ENCODE measurements around the gene ACTL7A. TPM values are rescaled to one million over a fixed set of nuclear protein-coding genes. Genes with fewer than 3 reads are reported as not detected.

The ACTL7A gene
- total and polyA plus RNA-seq, 5 donors = not detected

DNA sequence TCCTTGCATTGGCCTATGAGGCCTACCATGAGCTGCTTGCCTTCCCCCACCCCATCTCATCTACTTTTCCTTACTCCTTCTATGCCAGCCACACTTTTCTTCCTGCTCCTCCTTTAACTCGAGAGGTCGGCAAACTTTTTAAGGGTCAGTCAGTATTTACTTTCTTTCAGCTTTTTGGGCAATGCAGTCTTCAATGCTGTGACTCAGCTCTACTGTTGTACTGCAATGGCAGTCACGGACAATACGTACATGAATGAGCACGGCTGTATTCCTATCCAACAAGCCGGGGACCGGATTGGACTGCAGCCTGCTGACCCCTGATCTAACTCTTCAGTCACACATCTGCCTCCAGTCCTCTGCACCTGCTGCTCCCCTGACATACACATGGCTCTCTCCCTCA, 602 bp upstream of the ACTL7A start:
- Histone ChIP-seq H3K4me3 (ENCODE audit: low read length) (no peak overlapping the region), H3K27me3 (ENCODE audit: control insufficient read depth, insufficient read depth) (no peaks in the 10 kb centered on the region), H3K9me3 (ENCODE audit: control insufficient read depth, low read length) (no peaks in the 10 kb centered on the region), H3K4me1 (ENCODE audit: control insufficient read depth, insufficient read depth, low read length) (peaks cover 3% of the 10 kb centered on the region), H3K27ac (ENCODE audit: low read length) (no peak overlapping the region)
- ATAC-seq (no peak), DNase-seq (no peak)
- intact Hi-C loops (cut with DNase I) = no loop called here
- 67% methylated on average over 7 of the region's 7 CpGs for WGBS

GRCh38 chr9:108863891-108864290, 1.8 kb downstream of the ACTL7A start:
- H3K27me3 ChIP-seq (ENCODE audit: control insufficient read depth, insufficient read depth) = no peaks in the 10 kb centered on the region
- ATAC-seq = no peak
- H3K27ac ChIP-seq (ENCODE audit: low read length) = no peak overlapping the region
- H3K4me3 ChIP-seq (ENCODE audit: low read length) = no peak overlapping the region
- 86% methylated on average over 3 of the region's 3 CpGs for WGBS
- no peak for DNase-seq
- no peaks in the 10 kb centered on the region for H3K9me3 ChIP-seq (ENCODE audit: control insufficient read depth, low read length)
- H3K4me1 ChIP-seq (ENCODE audit: control insufficient read depth, insufficient read depth, low read length) = peaks cover 3% of the 10 kb centered on the region
- intact Hi-C loops (cut with DNase I) = no loop called here

DNA sequence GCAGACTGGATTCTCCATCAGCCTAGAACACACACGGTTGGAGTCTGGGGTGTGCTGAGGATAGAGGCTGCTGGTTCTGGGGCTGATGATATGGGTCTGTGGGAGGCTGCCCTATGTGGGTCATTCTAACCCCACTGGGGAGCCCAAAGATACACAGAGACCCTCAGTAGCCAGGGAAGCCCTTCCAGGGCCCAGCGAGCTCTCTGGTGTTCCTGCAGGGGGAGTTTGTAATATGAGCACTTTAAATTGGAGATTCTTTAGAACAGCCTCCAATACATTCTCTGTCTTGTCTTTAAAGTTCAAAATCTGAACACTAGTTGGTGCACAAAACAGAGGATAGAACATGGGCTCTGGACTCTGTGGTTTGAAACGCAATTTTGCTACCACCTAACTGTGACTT, 2.4 kb downstream of the ACTL7A start:
- no peaks in the 10 kb centered on the region for H3K9me3 ChIP-seq (ENCODE audit: control insufficient read depth, low read length)

GRCh38 chr9:108865037-108865436, 3.0 kb downstream of the ACTL7A start:
- 93% methylated on average over 4 of the region's 4 CpGs for WGBS
- DNase-seq = no peak
- Histone ChIP-seq H3K4me3 (ENCODE audit: low read length) (no peak overlapping the region), H3K27me3 (ENCODE audit: control insufficient read depth, insufficient read depth) (no peaks in the 10 kb centered on the region), H3K9me3 (ENCODE audit: control insufficient read depth, low read length) (no peaks in the 10 kb centered on the region), H3K27ac (ENCODE audit: low read length) (no peak overlapping the region), H3K4me1 (ENCODE audit: control insufficient read depth, insufficient read depth, low read length) (peaks cover 3% of the 10 kb centered on the region)
- intact Hi-C loops (cut with DNase I) = no loop called here
- ATAC-seq = no peak

More for the DNA sequence above, 2.4 kb downstream of the ACTL7A start:
- ATAC-seq (no peak), DNase-seq (no peak)
- H3K4me1 ChIP-seq (ENCODE audit: control insufficient read depth, insufficient read depth, low read length) = peaks cover 3% of the 10 kb centered on the region
- WGBS = 78% methylated on average over 3 of the region's 3 CpGs
- intact Hi-C loops (cut with DNase I) = no loop called here
- no peak overlapping the region for H3K27ac ChIP-seq (ENCODE audit: low read length)
- no peaks in the 10 kb centered on the region for H3K27me3 ChIP-seq (ENCODE audit: control insufficient read depth, insufficient read depth)
- no peak overlapping the region for H3K4me3 ChIP-seq (ENCODE audit: low read length)

DNA sequence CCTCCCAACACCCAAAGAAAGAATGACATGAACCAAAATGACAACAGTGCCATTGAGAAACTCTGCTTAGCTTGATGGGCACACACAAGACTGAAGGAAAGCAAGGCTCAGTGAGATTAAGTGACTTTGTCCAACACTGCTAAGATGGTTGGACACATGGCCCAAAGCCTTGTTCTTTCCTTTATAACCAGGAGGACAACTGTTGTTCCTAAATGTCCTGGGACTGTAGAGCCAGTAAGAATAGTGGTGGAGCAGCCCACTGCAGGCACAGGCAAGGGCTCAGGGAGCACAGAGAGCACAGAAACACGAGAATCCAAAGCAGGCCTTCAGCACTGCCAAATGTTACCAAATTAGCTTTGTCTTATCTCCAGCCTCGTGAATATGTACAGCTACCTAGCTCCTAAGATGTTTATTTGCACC, 3.9 kb downstream of the ACTL7A start:
- no peaks in the 10 kb centered on the region for H3K9me3 ChIP-seq (ENCODE audit: control insufficient read depth, low read length)
- H3K27ac ChIP-seq (ENCODE audit: low read length) = no peak overlapping the region
- 39% methylated on average over 2 of the region's 2 CpGs for WGBS
- H3K27me3 ChIP-seq (ENCODE audit: control insufficient read depth, insufficient read depth) = no peaks in the 10 kb centered on the region
- DNase-seq (no peak), ATAC-seq (peak in 1 of 2 donors; percentile 42)
- peaks cover 3% of the 10 kb centered on the region for H3K4me1 ChIP-seq (ENCODE audit: control insufficient read depth, insufficient read depth, low read length)
- H3K4me3 ChIP-seq (ENCODE audit: low read length) = no peak overlapping the region
- intact Hi-C loops (cut with DNase I) = no loop called here

DNA sequence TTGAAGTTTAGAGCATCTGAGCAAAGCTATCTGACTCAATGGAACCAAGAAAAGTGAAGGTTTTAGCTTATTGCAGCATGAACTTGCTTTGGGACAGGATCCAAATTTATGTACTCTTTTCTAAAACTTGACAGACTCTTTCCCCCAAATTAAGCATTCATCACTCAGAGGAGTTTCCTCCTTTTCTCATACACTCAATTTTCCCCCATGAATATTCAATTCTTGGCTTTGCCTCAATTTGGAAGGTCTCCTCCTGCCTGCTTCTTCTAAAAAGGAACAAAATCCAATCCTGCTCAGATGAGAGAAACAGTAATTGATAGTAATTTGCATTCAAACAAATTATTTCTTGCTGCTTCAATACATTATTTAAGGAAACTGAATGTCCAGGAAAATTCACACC, 5.0 kb downstream of the ACTL7A start:
- intact Hi-C loops (cut with DNase I) = no loop called here
- Histone ChIP-seq H3K9me3 (ENCODE audit: control insufficient read depth, low read length) (no peaks in the 10 kb centered on the region), H3K4me1 (ENCODE audit: control insufficient read depth, insufficient read depth, low read length) (peaks cover 3% of the 10 kb centered on the region), H3K27me3 (ENCODE audit: control insufficient read depth, insufficient read depth) (no peaks in the 10 kb centered on the region), H3K4me3 (ENCODE audit: low read length) (no peak overlapping the region), H3K27ac (ENCODE audit: low read length) (no peak overlapping the region)
- no peak for DNase-seq
- no peak for ATAC-seq

- ATAC-seq (no peak), DNase-seq (no peak)
- H3K27ac ChIP-seq (ENCODE audit: low read length) = no peak overlapping the region
- H3K4me1 ChIP-seq (ENCODE audit: control insufficient read depth, insufficient read depth, low read length) = peaks cover 3% of the 10 kb centered on the region
- intact Hi-C loops (cut with DNase I) = no loop called here
- H3K4me3 ChIP-seq (ENCODE audit: low read length) = no peak overlapping the region
- no peaks in the 10 kb centered on the region for H3K9me3 ChIP-seq (ENCODE audit: control insufficient read depth, low read length)
- 75% methylated on average over 4 of the region's 4 CpGs for WGBS
- no peaks in the 10 kb centered on the region for H3K27me3 ChIP-seq (ENCODE audit: control insufficient read depth, insufficient read depth)
Measured at GRCh38 chr9:108867829-108868228, 5.8 kb downstream of the ACTL7A start.

DNA sequence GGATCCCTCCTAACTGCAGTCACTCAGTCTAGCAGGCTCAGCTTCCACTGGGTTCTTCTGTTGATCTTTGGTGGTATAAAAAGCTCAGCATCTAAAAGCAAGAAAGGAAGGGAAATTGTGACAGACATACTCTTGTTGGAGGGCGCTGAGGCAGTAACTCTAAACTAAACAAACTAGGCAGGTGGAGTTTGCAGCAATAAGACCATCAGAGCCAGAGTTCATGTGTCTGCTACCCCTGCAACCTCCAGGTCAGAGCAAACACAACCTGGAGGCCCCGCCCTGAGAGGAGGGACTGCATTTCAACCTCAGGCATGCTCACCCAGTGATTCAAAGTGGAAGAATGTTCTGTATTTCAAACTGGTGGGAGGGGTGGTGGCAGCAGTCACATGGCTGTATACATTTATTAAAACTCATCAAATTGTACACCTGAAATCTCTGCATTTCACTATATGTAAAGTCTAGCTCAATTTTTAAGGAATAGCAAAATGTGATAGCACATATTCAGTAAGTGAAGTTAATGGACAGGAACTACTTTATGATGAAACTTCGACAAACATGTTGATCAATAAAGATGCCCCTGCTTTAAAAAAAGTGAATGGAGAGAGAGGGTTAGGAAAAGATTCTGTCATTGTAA, 7.1 kb downstream of the ACTL7A start:
- 64% methylated on average over 3 of the region's 3 CpGs for WGBS
- Histone ChIP-seq H3K9me3 (ENCODE audit: control insufficient read depth, low read length) (no peaks in the 10 kb centered on the region), H3K4me3 (ENCODE audit: low read length) (no peak overlapping the region), H3K4me1 (ENCODE audit: control insufficient read depth, insufficient read depth, low read length) (peaks cover 3% of the 10 kb centered on the region), H3K27me3 (ENCODE audit: control insufficient read depth, insufficient read depth) (no peaks in the 10 kb centered on the region), H3K27ac (ENCODE audit: low read length) (no peak overlapping the region)
- intact Hi-C loops (cut with DNase I) = no loop called here
- no peak for DNase-seq
- no peak for ATAC-seq

DNA sequence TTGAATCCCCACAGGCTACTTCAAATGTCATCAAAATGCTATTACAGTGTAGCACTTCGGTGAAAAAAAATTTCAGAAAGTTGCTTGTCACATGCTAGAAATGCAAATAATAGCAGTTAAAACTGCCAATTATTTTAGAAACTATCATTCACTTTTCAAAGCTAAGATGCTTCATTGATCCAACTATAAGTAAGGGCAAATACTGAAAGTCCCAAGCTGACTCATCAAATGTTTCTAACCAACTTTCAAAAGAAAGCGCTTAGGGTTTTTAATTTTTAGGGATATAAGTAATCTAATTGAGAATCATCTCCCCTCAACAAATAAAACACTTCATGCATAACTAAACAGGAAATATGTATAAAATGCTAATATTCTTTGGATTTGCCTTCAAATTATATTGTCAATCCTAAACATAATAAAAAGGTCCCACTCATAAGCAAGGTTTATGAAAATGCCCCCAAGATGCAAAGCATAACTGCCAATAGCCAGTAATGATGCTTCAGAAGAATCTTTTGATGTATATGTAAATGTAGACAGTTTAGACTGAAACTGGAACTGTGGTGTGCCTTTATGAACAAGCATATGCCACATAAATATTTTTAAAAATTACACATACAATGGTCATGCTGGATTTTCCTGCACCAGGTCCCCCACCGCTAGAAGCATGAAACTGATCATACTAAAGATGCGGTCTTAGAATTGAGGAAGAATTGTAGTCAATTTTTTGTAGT, 12.2 kb downstream of the ACTL7A start:
- 97% methylated on average over 4 of the region's 4 CpGs for WGBS
- ATAC-seq = no peak
- no peak for DNase-seq
- no peak overlapping the region for H3K27ac ChIP-seq (ENCODE audit: low read length)
- no peaks in the 10 kb centered on the region for H3K27me3 ChIP-seq (ENCODE audit: control insufficient read depth, insufficient read depth)
- intact Hi-C loops (cut with DNase I) = no loop called here
- H3K4me1 ChIP-seq (ENCODE audit: control insufficient read depth, insufficient read depth, low read length) = peaks cover under 1% of the 10 kb centered on the region
- H3K4me3 ChIP-seq (ENCODE audit: low read length) = no peak overlapping the region
- no peaks in the 10 kb centered on the region for H3K9me3 ChIP-seq (ENCODE audit: control insufficient read depth, low read length)

GRCh38 chr9:108876425-108876824, 14.4 kb downstream of the ACTL7A start:
- no peak overlapping the region for H3K27ac ChIP-seq (ENCODE audit: low read length)
- H3K4me1 ChIP-seq (ENCODE audit: control insufficient read depth, insufficient read depth, low read length) = peaks cover 1% of the 10 kb centered on the region
- intact Hi-C loops (cut with DNase I) = no loop called here
- DNase-seq (no peak), ATAC-seq (no peak)
- no peak overlapping the region for H3K4me3 ChIP-seq (ENCODE audit: low read length)
- H3K27me3 ChIP-seq (ENCODE audit: control insufficient read depth, insufficient read depth) = no peaks in the 10 kb centered on the region
- 92% methylated on average over 5 of the region's 5 CpGs for whole genome bisulfite sequencing
- no peaks in the 10 kb centered on the region for H3K9me3 ChIP-seq (ENCODE audit: control insufficient read depth, low read length)

- ATAC-seq (no peak), DNase-seq (no peak)
- H3K27ac ChIP-seq (ENCODE audit: low read length) = no peak overlapping the region
- H3K4me1 ChIP-seq (ENCODE audit: control insufficient read depth, insufficient read depth, low read length) = peaks cover 1% of the 10 kb centered on the region
- H3K9me3 ChIP-seq (ENCODE audit: control insufficient read depth, low read length) = no peaks in the 10 kb centered on the region
- H3K4me3 ChIP-seq (ENCODE audit: low read length) = no peak overlapping the region
- intact Hi-C loops (cut with DNase I) = no loop called here
- WGBS = 92% methylated on average over 2 of the region's 2 CpGs
- no peaks in the 10 kb centered on the region for H3K27me3 ChIP-seq (ENCODE audit: control insufficient read depth, insufficient read depth)
Measured at GRCh38 chr9:108877524-108877923, 15.5 kb downstream of the ACTL7A start.

All from right cardiac atrium (tissue), 5 donors.